ENCODE data around the gene ZCCHC10. TPM values are rescaled to one million over a fixed set of nuclear protein-coding genes. Genes with fewer than 3 reads are reported as not detected.

ZCCHC10 gene
- total and polyA plus RNA-seq, 2 experiments from 2014 or later = 30.7 to 33.0 TPM

- Histone ChIP-seq H2AFZ (peak overlapping the region; percentile 45), H3K79me2 (peaks cover 43% of the 10 kb centered on the region), H3K4me2 (peak overlapping the region; percentile 74), H4K20me1 (ENCODE audit: insufficient read depth, poor library complexity, severe bottlenecking) (peaks cover 25% of the 10 kb centered on the region), H3K9me2 (replicated peaks; ENCODE audit: insufficient read depth) (no peaks in the 10 kb centered on the region), H3K4me1 (ENCODE audit: insufficient read depth) (peaks cover 31% of the 10 kb centered on the region), H3K27me3 (no peaks in the 10 kb centered on the region), H3K27ac (peak overlapping the region; percentile 97), H3K9me3 (ENCODE audit: low read depth) (no peaks in the 10 kb centered on the region), H3K36me3 (replicated peaks; ENCODE audit: insufficient read depth, low read depth) (no peaks in the 10 kb centered on the region), H3K4me3 (peak overlapping the region; percentile 38)
- 28% methylated on average over 4 of the region's 4 CpGs for WGBS (ENCODE audit: low lambda C conversion rate, missing lambda C conversion rate)
- no peak for DNase-seq (ENCODE audit: low spot score)
- no peak for TF ChIP-seq EZH2 (IDR thresholded peaks at IDR 0.05; ENCODE audit: borderline replicate concordance)
- TF ChIP-seq CTCF (IDR thresholded peaks at IDR 0.05; ENCODE audit: poor library complexity) = no peak
- no peak for TF ChIP-seq EZH2phosphoT487 (IDR thresholded peaks at IDR 0.05; ENCODE audit: low read depth, severe bottlenecking, unreplicated experiment)
Measured at GRCh38 chr5:133050521-133050920, 24.2 kb upstream of the ZCCHC10 start.

GRCh38 chr5:133049726-133050048 is 23.3 kb upstream of the ZCCHC10 start:
- TF ChIP-seq EZH2phosphoT487 (IDR thresholded peaks at IDR 0.05; ENCODE audit: low read depth, severe bottlenecking, unreplicated experiment) (no peak), EZH2 (IDR thresholded peaks at IDR 0.05; ENCODE audit: borderline replicate concordance) (no peak), CTCF (IDR thresholded peaks at IDR 0.05; ENCODE audit: poor library complexity) (no peak)
- no peak overlapping the region for H3K4me3 ChIP-seq
- peaks cover 35% of the 10 kb centered on the region for H3K79me2 ChIP-seq
- peaks cover 31% of the 10 kb centered on the region for H3K4me1 ChIP-seq (ENCODE audit: insufficient read depth)
- peak overlapping the region; percentile 74 for H3K4me2 ChIP-seq
- peak; percentile 37 for DNase-seq (ENCODE audit: low spot score)
- no peaks in the 10 kb centered on the region for H3K9me3 ChIP-seq (ENCODE audit: low read depth)
- H3K9me2 ChIP-seq (replicated peaks; ENCODE audit: insufficient read depth) = no peaks in the 10 kb centered on the region
- H2AFZ ChIP-seq = no peak overlapping the region
- no peaks in the 10 kb centered on the region for H3K36me3 ChIP-seq (replicated peaks; ENCODE audit: insufficient read depth, low read depth)
- peaks cover 18% of the 10 kb centered on the region for H4K20me1 ChIP-seq (ENCODE audit: insufficient read depth, poor library complexity, severe bottlenecking)
- peak overlapping the region; percentile 61 for H3K27ac ChIP-seq
- WGBS (ENCODE audit: low lambda C conversion rate, missing lambda C conversion rate) = 4% methylated on average over 1 of the region's 1 CpG
- no peaks in the 10 kb centered on the region for H3K27me3 ChIP-seq

GRCh38 chr5:133048993-133049725 is 22.8 kb upstream of the ZCCHC10 start:
- Histone ChIP-seq H3K4me1 (ENCODE audit: insufficient read depth) (peaks cover 31% of the 10 kb centered on the region), H2AFZ (no peak overlapping the region), H3K4me3 (no peak overlapping the region), H3K79me2 (peaks cover 30% of the 10 kb centered on the region), H3K27ac (peak overlapping the region; percentile 61), H3K36me3 (replicated peaks; ENCODE audit: insufficient read depth, low read depth) (no peaks in the 10 kb centered on the region), H3K27me3 (no peaks in the 10 kb centered on the region), H3K4me2 (peak overlapping the region; percentile 74), H3K9me3 (ENCODE audit: low read depth) (no peaks in the 10 kb centered on the region), H3K9me2 (replicated peaks; ENCODE audit: insufficient read depth) (no peaks in the 10 kb centered on the region), H4K20me1 (ENCODE audit: insufficient read depth, poor library complexity, severe bottlenecking) (peaks cover 12% of the 10 kb centered on the region)
- no peak for DNase-seq (ENCODE audit: low spot score)
- TF ChIP-seq EZH2 (IDR thresholded peaks at IDR 0.05; ENCODE audit: borderline replicate concordance) (no peak), EZH2phosphoT487 (IDR thresholded peaks at IDR 0.05; ENCODE audit: low read depth, severe bottlenecking, unreplicated experiment) (no peak), CTCF (IDR thresholded peaks at IDR 0.05; ENCODE audit: poor library complexity) (no peak)
- 64% methylated on average over 6 of the region's 6 CpGs for WGBS (ENCODE audit: low lambda C conversion rate, missing lambda C conversion rate)

Data from hepatocyte (in vitro differentiated cells).